HG03025 (cell line): ENCODE measurements around the gene MEGF11.

Experiments
- ATAC-seq: cut with Tn5 transposase; IDR thresholded peaks from one replicate; pipeline ENCODE4 v1.9.1; 2021; ENCODE audit warnings: mild to moderate bottlenecking, moderate library complexity; ENCODE audit not compliant: unreplicated experiment, low FRiP score

The MEGF11 gene

DNA sequence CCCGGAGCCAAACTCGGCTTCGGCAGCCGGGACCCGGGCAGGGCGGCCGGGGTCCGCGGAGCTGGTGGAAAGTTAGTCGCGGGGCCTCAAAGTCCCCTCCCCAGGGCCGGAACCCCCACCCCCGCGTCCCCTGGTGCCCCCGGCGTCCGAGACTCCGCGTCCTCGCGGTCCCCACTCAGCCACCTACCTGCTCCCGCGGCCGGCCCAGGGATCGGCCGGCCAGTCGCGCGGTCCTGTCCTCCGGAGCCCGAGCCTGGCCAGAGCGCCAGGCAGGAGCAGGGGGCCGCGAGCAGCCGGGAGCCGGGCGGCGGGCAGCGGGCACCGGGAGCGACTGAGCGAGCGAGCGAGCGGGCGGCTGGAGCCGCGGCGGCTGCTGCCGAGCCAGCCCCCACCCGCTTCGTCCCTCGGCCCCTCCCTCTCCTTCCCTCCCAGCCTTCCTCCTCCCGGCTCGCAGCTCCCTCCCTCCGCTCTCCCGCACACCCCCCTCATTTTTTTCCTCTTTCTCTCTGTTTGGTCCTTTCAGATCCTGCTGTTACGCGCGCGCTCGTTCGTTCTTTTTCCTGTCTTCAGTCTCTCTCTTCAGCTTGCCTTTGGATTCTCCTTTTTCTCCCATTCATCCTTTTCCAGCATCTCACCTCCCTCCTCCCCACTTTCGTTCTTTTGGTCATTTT, at the start of gene MEGF11:
Gene MEGF11, minus strand, starts transcription at position 333 of the 671 bp plus-strand sequence. CDS start 125,347 bp downstream, outside the sequence.
- ATAC-seq = no peak

GRCh38 chr15:66302489-66303278, 49.1 kb upstream of the MEGF11 start:
- no peak for ATAC-seq

- ATAC-seq = no peak
These were observed 45.3 kb upstream of the MEGF11 start for GRCh38 chr15:66298803-66299251.

DNA sequence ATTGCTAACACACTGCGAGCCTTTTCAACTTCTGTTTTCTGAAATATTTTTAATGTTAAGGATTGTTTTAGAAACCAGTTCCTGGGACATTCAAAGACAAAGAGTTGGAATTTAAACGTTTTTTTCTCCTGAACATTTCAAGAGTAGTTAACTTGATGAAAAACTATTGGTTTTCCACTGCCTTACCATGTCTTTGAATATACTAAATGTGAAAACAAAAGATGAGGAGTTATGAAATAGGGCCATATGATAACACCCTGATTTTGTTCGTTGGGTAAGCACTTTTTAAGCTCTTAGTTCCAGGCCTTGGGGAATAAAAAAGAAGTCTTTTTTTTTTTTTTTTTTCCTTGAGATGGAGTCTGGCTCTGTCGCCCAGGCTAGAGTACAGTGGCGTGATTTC, 42.6 kb upstream of the MEGF11 start:
- no peak for ATAC-seq

DNA sequence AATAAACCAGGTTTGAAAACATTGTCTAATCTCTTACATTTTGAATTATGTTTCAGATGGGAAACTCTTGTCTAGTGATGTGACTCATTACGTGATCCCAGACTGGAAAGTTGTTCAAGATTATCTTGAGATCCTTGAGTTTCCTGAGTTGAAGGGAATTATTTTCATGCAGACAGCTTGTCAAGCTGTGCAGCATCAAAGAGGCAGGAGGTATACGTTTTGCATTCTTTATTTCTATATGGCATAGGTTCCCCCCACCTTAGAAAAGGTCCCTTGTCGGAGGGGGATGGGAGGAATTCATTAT, 41.3 kb upstream of the MEGF11 start:
- ATAC-seq = no peak

DNA sequence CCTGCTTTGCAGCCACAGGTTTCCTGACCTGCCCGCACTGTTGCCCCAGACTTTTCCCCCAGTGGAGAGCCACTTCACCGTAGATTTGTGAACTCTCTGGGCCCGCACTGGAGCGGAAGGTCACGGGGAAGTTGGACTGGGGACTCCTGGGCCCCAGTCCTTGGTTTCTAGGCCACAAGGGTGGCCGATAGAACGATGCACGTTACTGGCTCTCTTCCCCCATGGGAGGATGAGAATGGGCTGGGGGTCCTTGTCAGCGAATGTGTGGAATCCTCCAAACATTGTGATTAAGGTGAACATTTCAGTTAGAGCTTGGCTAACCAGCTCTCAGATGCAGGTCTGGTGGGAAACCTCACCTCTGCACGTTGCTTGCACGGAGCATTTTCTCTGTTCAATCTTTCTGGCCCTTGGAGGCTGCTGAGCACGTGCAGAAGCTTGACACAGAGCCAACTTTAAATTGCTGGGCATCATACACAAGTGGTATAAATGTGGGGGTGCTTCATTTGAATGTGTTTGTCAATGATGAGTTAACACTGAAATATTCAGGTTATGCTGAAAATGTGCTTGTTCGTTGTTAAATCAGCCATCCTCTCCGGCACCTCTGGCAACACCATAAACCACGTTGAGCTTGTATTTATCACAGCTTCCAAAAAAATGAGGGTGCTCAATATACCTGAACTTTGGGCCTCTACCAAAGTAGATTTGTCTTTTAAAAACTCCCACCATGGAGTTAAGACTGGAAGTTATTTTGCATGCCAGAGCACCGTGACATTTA, 40.8 kb upstream of the MEGF11 start:
- ATAC-seq = peak; percentile 28

DNA sequence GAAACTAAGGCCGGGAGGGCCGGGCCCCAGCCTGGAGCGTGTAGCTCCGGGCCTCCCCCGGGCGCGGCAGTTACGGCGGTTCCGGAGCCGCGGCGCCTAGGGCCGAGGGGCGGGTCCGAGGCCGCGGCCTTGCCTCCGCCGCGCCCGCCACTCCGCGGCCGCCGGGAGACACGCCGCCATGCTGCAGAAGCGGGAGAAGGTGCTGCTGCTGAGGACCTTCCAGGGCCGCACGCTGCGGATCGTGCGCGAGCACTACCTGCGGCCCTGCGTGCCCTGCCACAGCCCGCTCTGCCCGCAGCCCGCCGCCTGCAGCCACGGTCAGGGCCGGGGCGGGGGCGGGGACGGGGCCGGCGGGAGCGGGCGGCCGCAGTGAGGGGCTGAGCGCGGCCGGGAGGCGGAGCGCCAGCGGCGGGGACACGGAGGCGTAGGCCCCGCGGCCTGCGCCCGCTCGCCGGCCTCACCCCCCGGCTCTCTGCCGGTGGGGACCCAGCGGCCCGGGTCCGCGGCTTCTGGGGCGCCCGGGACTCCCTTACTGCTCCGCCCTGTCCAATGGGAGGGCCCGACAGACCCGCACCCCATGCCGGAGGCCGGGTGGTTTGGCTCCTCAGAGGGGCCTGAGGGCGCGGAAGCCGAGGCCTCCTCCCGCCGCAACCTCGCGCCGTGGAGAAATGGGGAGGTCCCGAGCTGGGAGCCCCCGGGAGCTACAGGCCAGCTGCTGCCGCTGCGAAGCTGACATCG, 40.0 kb upstream of the MEGF11 start, which contains the start of gene DIS3L:
Gene DIS3L, plus strand, starts transcription at position 150 of the 738 bp plus-strand sequence. Its CDS starts 29 bp downstream, at position 179.
- peak; percentile 59 for ATAC-seq

GRCh38 chr15:66292571-66293418, 39.2 kb upstream of the MEGF11 start:
- ATAC-seq = no peak

GRCh38 chr15:66291816-66292570, 38.4 kb upstream of the MEGF11 start:
- no peak for ATAC-seq

- no peak for ATAC-seq
These were observed 37.0 kb upstream of the MEGF11 start for GRCh38 chr15:66290518-66290917.

DNA sequence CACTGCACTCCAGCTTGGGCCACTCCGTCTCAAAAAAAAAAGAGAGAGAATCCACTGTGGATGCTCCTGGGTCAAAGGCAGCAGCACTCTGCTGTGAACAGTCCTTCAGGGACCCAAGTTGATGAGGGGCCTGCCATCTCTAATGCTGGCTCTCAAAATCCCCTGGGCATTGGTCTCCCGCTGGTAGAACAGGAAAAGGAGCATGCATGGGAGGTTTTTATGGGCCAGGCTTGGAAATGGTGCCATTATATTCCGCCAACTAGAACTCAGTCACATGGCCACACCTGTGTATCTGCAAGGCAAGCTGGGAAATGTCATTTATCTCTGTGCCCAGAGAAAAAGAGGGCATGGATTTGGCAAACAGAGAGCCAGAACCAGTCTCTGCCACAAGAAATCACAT, 36.5 kb upstream of the MEGF11 start:
- no peak for ATAC-seq

DNA sequence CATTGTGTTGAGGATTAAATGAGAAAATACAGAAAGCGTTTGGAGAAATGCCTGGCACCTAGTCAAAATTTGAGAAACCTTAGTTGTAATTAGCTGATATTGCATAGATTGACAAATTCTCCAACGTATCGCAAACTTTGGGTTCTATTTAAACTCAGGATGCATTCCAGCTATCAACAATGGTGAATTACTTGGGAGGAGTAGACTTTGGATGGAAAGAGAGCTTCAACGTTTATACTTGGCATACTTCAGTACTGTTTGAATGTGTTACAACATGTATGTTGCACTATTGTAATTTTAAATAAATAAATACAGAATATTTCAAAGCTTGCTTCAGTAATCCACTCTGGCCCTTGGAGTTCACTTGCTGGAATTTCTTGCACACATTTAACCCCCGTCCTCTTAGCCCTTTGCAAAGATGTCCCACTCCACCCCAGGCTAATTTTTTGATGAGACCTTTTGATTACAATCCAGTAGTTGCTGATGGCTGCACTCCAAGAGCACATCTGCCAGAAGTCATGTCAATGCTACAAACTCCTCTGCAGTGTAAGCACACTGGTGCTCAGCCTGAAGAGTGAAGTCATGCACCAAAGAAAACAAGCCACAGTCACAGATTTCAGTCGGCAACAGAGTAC, 35.1 kb upstream of the MEGF11 start:
- ATAC-seq = no peak

DNA sequence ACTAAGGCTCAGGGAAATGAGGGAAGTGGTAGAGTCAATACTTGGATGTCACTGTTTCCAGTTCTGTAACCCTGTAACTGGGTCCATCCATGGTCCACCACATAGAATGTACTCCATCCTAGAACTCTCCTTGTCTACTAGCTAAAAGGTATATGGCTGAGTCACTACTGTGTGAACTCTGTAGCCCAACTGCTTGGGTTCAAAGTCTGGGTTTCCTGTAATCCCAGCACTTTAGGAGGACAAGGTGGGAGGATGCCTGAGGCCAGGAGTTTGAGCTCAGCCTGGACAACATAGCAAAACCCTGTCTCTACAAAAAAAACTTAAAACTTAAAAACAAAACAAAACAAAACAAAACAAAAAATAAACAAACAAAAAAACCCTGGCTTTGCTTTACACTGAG, 34.5 kb upstream of the MEGF11 start:
- ATAC-seq = no peak

DNA sequence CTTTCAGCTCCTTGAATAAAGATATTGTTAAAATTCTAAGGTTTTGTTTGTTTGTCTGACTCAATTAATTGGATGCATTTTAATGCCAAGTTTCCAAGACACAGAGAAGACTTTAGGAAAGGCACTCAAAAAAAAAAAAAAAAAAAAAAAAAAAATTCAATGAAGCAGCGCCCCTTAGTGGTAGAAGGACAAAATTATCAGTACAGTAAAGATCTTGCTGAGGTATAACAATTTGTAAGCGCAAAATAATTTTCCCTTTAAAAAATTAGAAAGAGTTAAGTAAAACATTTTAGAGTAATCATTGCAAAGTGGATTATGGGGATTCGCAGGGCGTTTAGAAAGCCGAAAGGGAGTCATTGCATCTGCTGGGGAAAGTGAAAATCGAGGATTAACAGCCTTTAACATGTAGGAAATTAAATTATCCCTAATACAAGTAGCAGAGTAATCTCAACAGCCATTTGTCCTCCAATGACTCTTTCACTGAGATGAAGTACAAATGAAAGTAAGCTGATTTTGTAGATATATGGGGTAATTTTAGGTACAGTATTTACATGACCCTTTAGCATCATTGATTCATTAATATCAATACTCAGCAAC, 34.0 kb upstream of the MEGF11 start:
- ATAC-seq = no peak

DNA sequence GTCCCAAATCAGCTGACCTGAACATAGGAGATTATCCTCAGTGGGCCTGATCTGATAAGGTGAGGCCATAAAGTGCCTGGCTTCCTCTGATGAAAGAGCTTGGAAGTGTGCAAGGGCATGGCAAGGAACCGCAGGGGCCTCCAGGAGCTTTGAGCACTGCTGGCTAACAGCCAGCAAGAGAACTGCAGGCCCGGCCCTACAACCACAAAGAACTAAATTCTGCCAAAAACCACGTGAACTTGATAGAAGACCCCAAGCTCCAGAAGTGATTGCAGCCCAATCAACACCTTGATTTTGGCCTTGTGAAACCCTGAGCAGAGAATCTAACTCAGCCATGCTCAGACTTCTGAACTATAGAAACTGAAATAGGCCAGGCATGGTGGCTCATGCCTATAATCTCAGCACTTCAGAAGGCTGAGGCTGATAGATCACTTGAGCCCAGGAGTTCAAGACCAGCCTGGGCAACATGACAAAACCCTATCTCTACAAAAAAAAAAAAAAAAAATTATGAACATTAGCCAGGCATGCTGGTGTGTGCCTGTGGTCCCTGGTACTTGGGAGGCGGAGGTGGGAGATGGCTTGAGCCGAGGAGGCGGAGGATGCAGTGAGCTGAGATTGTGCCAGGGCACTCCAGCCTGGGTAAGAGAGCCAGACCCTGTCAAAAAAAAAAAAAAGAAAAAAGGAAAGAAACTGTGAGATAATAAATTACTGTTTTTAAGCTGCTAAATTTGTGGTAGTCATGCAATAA, 32.2 kb upstream of the MEGF11 start:
- no peak for ATAC-seq

GRCh38 chr15:66284271-66284670, 30.7 kb upstream of the MEGF11 start:
- ATAC-seq = no peak

DNA sequence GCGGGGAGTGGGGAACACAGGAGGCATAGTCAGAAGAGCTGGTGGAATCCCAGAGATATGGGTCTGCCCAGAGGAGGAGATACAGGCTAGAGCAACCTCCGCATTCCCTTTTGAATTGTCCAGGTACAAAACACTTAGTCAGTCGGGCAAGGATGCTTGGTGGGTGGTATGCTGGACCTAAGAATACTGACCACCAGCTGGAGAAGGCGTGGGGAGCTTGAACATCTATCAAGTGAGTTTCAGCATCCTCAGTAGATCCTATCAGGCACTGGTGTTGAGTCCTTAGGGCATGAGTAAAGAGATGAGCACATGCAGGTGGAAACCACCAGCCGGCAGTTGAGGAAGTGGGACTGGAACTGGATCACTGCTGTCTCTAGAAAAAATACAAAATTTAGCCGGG, 25.1 kb upstream of the MEGF11 start:
- no peak for ATAC-seq
